SK-N-SH (cell line): ENCODE results near the gene KCNQ5. TPM values are rescaled to one million over a fixed set of nuclear protein-coding genes. Genes with fewer than 3 reads are reported as not detected.
A peak's percentile ranks its signal among the peaks of the same experiment; 100 is the strongest.

ENCODE experiments used
- CTCF ChIA-PET: fragments of 300-600, 350-600 bp; formaldehyde crosslinking; extraction: SDS; loops from one replicate; lab custom pipeline; 2021; lab: Yijun Ruan, JAX
- POLR2A ChIA-PET: fragments of 350-600 bp; sonication (Branson Sonifier 250); formaldehyde crosslinking; extraction: SDS; loops from one replicate; lab custom pipeline; 2020; ENCODE audit warnings: antibody characterized with exemption, inconsistent platforms; lab: Yijun Ruan, JAX
- DNase-seq: peaks from one replicate; pipeline ENCODE4 v3.0.0; 2012
- H2AFZ ChIP-seq: fragments of 200-600 bp; sonication (generic); 2 replicates; pipeline ENCODE4 v1.8.1; 2016; ENCODE audit warnings: antibody characterized with exemption, mild to moderate bottlenecking, low read depth
- H3F3A ChIP-seq: fragments of 200-600 bp; sonication (generic); replicated peaks from 2 replicates; pipeline ENCODE3; 2016; ENCODE audit warnings: antibody characterized with exemption, mild to moderate bottlenecking; ENCODE audit not compliant: insufficient read depth
- H3K27ac ChIP-seq, 2 experiments: fragments of 200-500 bp in 1 of 2; fragments of 200-600 bp in 1 of 2; sonication (Bioruptor generic) in 1 of 2; sonication (generic), shearing (Covaris generic) in 1 of 2; 2 replicates each; pipeline versions ENCODE4 v1.5.1 to v1.6.1; 2014 to 2016; ENCODE audit warnings: low read depth in 2 of 2, inconsistent platforms in 1 of 2, low read length in 1 of 2, mild to moderate bottlenecking in 1 of 2, mixed read lengths in 1 of 2
- H3K27me3 ChIP-seq: fragments of 200-600 bp; sonication (generic), shearing (Covaris generic); 2 replicates; pipeline ENCODE4 v1.6.1; 2016; ENCODE audit warnings: mixed run types; ENCODE audit not compliant: insufficient read depth
- H3K36me3 ChIP-seq, 2 experiments: fragments of 200-500 bp in 1 of 2; fragments of 200-600 bp in 1 of 2; sonication (Bioruptor generic) in 1 of 2; sonication (generic) in 1 of 2; replicated peaks in 1 of 2; 2 replicates each; pipeline versions ENCODE3 to v1.5.1; 2014 to 2016; ENCODE audit warnings: low read length in 1 of 2, mild to moderate bottlenecking in 1 of 2; ENCODE audit not compliant: insufficient read depth in 2 of 2, control insufficient read depth in 1 of 2
- H3K4me1 ChIP-seq, 2 experiments: fragments of 200-500 bp in 1 of 2; fragments of 200-600 bp in 1 of 2; sonication (Bioruptor generic) in 1 of 2; sonication (generic), shearing (Covaris generic) in 1 of 2; 2 replicates each; pipeline versions ENCODE4 v1.5.1 to v1.6.1; 2014 to 2016; ENCODE audit warnings: low read depth in 1 of 2, low read length in 1 of 2, mixed run types in 1 of 2; ENCODE audit not compliant: insufficient read depth in 2 of 2, control insufficient read depth in 1 of 2
- H3K4me2 ChIP-seq: fragments of 200-600 bp; sonication (generic), shearing (Covaris generic); 2 replicates; pipeline ENCODE4 v1.6.1; 2017; ENCODE audit warnings: mixed run types
- H3K4me3 ChIP-seq, 2 experiments: fragments of 200-500 bp in 1 of 2; fragments of 200-600 bp in 1 of 2; sonication (Bioruptor generic) in 1 of 2; sonication (generic), shearing (Covaris generic) in 1 of 2; 2 replicates each; pipeline versions ENCODE4 v1.5.1 to v1.8.1; 2014 to 2016; ENCODE audit warnings: low read depth in 2 of 2, inconsistent platforms in 1 of 2, low read length in 1 of 2, mild to moderate bottlenecking in 1 of 2, mixed read lengths in 1 of 2, moderate library complexity in 1 of 2
- H3K79me2 ChIP-seq: fragments of 200-600 bp; sonication (generic); 2 replicates; pipeline ENCODE4 v1.8.1; 2017; ENCODE audit warnings: mild to moderate bottlenecking; ENCODE audit not compliant: insufficient read depth
- H3K9ac ChIP-seq: fragments of 200-600 bp; sonication (generic); 2 replicates; pipeline ENCODE4 v1.6.1; 2017; ENCODE audit warnings: mixed run types
- H3K9me2 ChIP-seq: fragments of 200-600 bp; sonication (generic); 2 replicates; pipeline ENCODE4 v1.6.1; 2017; ENCODE audit warnings: mixed run types
- H3K9me3 ChIP-seq: fragments of 200-600 bp; sonication (generic); 2 replicates; pipeline ENCODE4 v1.6.1; 2017; ENCODE audit warnings: mixed run types, mild to moderate bottlenecking, moderate library complexity
- H4K20me1 ChIP-seq: fragments of 200-600 bp; sonication (generic); 2 replicates; pipeline ENCODE4 v1.6.1; 2017; ENCODE audit warnings: mild to moderate bottlenecking, mixed run types; ENCODE audit not compliant: insufficient read depth
- CHD2 ChIP-seq: fragments of 150-350 bp; IDR thresholded peaks from 2 replicates; pipeline ENCODE4 v1.6.1; 2018; ENCODE audit warnings: low read length; ENCODE audit not compliant: partially characterized antibody
- EP300 ChIP-seq, 2 experiments: IDR thresholded peaks; 2 replicates each; pipeline versions ENCODE4 v1.4.0 to v1.6.1; 2012; ENCODE audit warnings: borderline replicate concordance in 1 of 2, low read depth in 1 of 2, low read length in 1 of 2
- GATA2 ChIP-seq: sonication (generic); formaldehyde crosslinking; IDR thresholded peaks from 2 replicates; pipeline ENCODE4 v1.5.0; 2020; ENCODE audit warnings: mild to moderate bottlenecking, missing genetic modification reagents
- PBX3 ChIP-seq: IDR thresholded peaks from 2 replicates; pipeline ENCODE4; 2012
- POLR2AphosphoS5 ChIP-seq: IDR thresholded peaks from 2 replicates; pipeline ENCODE4 v1.6.1; 2012; ENCODE audit warnings: low read depth, low read length
- RCOR1 ChIP-seq: fragments of 150-350 bp; IDR thresholded peaks from 2 replicates; pipeline ENCODE4 v1.6.1; 2017; ENCODE audit warnings: antibody characterized with exemption, low read length
- SMC3 ChIP-seq: IDR thresholded peaks from 2 replicates; pipeline ENCODE4 v1.6.1; 2012; ENCODE audit warnings: low read depth, low read length, improper control_type of control experiment
- TAF1 ChIP-seq: IDR thresholded peaks from 2 replicates; pipeline ENCODE4 v1.6.1; 2012; ENCODE audit warnings: low read depth, mild to moderate bottlenecking, low read length, moderate library complexity, borderline replicate concordance
- TCF12 ChIP-seq: IDR thresholded peaks from 2 replicates; pipeline ENCODE4 v1.4.0; 2012
- USF1 ChIP-seq: IDR thresholded peaks from 2 replicates; pipeline ENCODE4 v1.4.0; 2012; ENCODE audit warnings: low read depth, borderline replicate concordance
- USF2 ChIP-seq: fragments of 150-350 bp; IDR thresholded peaks from 2 replicates; pipeline ENCODE4 v1.6.1; 2017; ENCODE audit warnings: antibody characterized with exemption, low read length, low read depth, borderline replicate concordance
- YY1 ChIP-seq: IDR thresholded peaks from 2 replicates; pipeline ENCODE4 v1.4.0; 2012; ENCODE audit warnings: low read depth, mild to moderate bottlenecking
- ZBTB33 ChIP-seq: IDR thresholded peaks from 2 replicates; pipeline ENCODE4 v1.4.0; 2012; ENCODE audit warnings: low read depth, borderline replicate concordance
- WGBS: methylation state at CpG from one replicate; pipeline ENCODE4 v1.1.6; 2017; ENCODE audit warnings: low lambda C conversion rate; 5-methylcytosine and 5-hydroxymethylcytosine counted together
- polyA plus RNA-seq, 3 experiments: library from polyadenylated mRNA; depleted of rRNA; stranded (reverse); fragments of >200 nt; gene quantifications; 2 replicates each; pipeline ENCODE4 v1.2.3, GENCODE V29; 2012

KCNQ5 gene
- polyA plus RNA-seq, 1 of the 3 experiments (the other 2 are of a cell fraction), result 3.2 TPM

GRCh38 chr6:72676995-72677394 is 55.1 kb downstream of the KCNQ5 start:
- ChIA-PET POLR2A (no interaction called here), CTCF (no interaction called here)
- Histone ChIP-seq H3K9me3 (no peaks in the 10 kb centered on the region), H3K27ac (no peak overlapping the region), H3K4me3 (no peak overlapping the region), H3K36me3 (no peaks in the 10 kb centered on the region), H3K9ac (no peak overlapping the region), H3K4me1 (peaks cover 11 to 20% of the 10 kb centered on the region in 2 experiments; a peak in 3 of 4 replicates), H3K79me2 (peaks cover 60% of the 10 kb centered on the region), H3K27me3 (no peaks in the 10 kb centered on the region), H4K20me1 (no peaks in the 10 kb centered on the region), H3K4me2 (no peak overlapping the region), H3F3A (no peaks in the 10 kb centered on the region), H3K9me2 (no peaks in the 10 kb centered on the region), H2AFZ (no peak overlapping the region)
- WGBS, result 87% methylated on average over 3 of the region's 3 CpGs
- no peak for DNase-seq
- TF ChIP-seq EP300 (IDR thresholded peaks at IDR 0.05; ENCODE audit: borderline replicate concordance in 1 of 2, low read depth in 1 of 2, low read length in 1 of 2), result no peak
- TF ChIP-seq USF1, result no peak
- no peak for TF ChIP-seq SMC3
- TF ChIP-seq USF2, result no peak
- TF ChIP-seq TAF1, result no peak

GRCh38 chr6:72677740-72678139 is 55.9 kb downstream of the KCNQ5 start:
- H3K27ac ChIP-seq, result peak overlapping the region in 1 of 2 experiments; percentile 72; a peak in 2 of 4 replicates
- TF ChIP-seq POLR2AphosphoS5 (peak; percentile 36; the same call in 1 of the 2 replicates), YY1 (no peak), TCF12 (peak; percentile 75), RCOR1 (peak; percentile 79; the same call in 1 of the 2 replicates), ZBTB33 (no peak), PBX3 (peak; percentile 28; the same call in 1 of the 2 replicates), EP300 (IDR thresholded peaks at IDR 0.05; ENCODE audit: borderline replicate concordance in 1 of 2, low read depth in 1 of 2, low read length in 1 of 2) (peak in 1 of 2 experiments; percentile 86; a peak in 2 of 4 replicates), GATA2 (CRISPR knock-in tag) (peak; percentile 86), CHD2 (peak; percentile 40), USF1 (no peak)
- WGBS, result 30% methylated on average over 1 of the region's 1 CpG
- H3K4me3 ChIP-seq, result no peak overlapping the region
- H3K9me2 ChIP-seq, result no peaks in the 10 kb centered on the region
- peak; percentile 35 for DNase-seq
- peaks cover 64% of the 10 kb centered on the region for H3K79me2 ChIP-seq
- no peaks in the 10 kb centered on the region for H3F3A ChIP-seq
- H3K9me3 ChIP-seq, result no peaks in the 10 kb centered on the region
- no peak overlapping the region for H2AFZ ChIP-seq
- no peak overlapping the region for H3K9ac ChIP-seq
- POLR2A ChIA-PET, result no interaction called here
- no peak overlapping the region for H3K4me2 ChIP-seq
- H4K20me1 ChIP-seq, result no peaks in the 10 kb centered on the region
- H3K27me3 ChIP-seq, result no peaks in the 10 kb centered on the region
- CTCF ChIA-PET, result interaction anchor here (1.0 kb wide), 1 partner anchor 53 kb away, joined by 3 read pairs; no protein-coding TSS in a partner anchor
- H3K4me1 ChIP-seq, result peaks cover 11 to 20% of the 10 kb centered on the region in 2 experiments; a peak in 3 of 4 replicates
- no peaks in the 10 kb centered on the region for H3K36me3 ChIP-seq
